Activated CD4-positive, alpha-beta T cell treated with anti-CD3 and anti-CD28 coated beads for 48 hours (primary cell): Measurements from ENCODE around the gene GMCL1.
"Not testable (repeated sequence)": the region's sequence is repeated elsewhere in the genome, so short reads cannot be mapped to it uniquely, and the experiment has no call there.

Experiments
- DNase-seq: peaks from one replicate; pipeline ENCODE4 v3.0.0-alpha.2; 2020

GMCL1 gene

DNA sequence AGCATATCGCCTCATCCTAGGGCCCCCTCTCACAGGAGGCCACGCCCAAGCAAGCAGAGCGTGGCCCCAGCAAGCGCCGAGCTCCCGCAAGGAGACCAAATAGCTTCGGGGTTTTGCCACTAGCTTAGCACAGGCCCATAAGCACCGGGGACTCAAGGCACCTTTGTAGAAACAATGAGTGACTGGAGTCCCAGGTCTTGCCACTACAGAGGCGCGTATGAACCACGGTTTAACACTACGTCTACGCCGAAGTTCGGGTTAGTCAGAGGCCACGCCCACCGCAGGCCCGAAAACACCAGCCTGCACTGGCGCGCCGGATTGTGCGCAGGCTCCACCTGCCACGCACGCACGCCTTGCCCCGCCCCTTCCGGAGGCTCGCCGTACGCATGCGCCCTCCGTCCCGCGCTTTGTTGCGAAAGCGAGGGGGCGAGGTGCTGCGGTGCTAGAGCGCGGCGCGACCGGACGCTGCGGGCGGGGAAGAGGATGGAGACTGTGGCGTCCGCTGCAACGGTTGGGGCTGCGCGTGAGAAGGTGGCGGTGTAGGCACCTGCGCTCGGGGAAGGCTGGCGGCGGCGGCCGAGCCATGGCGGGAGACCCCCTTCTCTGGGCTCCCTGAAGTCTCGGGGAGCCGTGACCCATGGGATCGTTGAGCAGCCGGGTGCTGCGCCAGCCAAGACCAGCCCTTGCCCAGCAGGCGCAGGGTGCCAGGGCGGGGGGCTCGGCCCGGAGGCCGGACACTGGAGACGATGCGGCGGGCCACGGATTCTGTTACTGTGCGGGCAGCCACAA, at the start of gene GMCL1:
Gene GMCL1 (plus strand): TSS at position 405 of the 789 bp plus-strand sequence. CDS start 233 bp downstream, at position 638.
- peak; percentile 99 for DNase-seq

DNA sequence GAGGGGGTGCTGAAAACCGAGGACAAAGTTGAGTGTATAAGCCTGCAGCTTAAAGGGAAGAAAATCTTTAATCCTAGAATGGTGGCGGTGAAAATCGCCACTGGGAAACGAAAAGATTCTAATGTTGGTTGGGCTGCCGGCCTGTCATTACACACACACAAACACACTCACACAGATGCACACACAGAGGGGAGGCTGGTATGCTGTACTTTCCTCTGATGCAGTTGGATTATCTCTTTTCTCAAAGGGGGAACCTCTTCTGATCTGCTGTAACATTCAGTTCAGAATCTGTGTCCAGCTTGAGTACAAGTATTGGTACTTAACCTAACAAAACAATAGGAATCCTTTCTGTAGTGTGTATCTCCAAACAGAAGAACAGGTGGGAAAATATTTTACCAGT, 48.5 kb upstream of the GMCL1 start:
- no peak for DNase-seq

GRCh38 chr2:69781321-69782248, 47.9 kb upstream of the GMCL1 start:
- no peak for DNase-seq

DNA sequence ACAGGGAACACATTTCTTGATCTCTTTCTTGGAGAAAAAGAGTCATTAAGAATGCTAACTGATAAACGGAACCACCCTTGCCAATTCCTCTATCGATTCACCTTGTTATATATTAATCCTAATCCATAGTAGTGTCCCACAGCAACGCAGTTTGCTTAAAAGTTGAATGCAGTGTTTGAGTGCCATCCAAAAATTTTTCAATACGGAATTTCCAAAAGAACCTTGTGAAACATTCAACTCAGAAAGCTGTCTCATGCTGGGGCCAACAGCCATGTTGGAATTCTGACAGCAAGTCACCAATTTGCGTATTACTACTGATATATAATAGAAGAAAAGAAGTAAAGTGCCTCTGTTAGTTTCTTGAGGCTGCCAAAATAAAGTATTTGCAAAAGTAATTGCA, 45.2 kb upstream of the GMCL1 start:
- DNase-seq = no peak

GRCh38 chr2:69785358-69785757, 44.1 kb upstream of the GMCL1 start:
- no peak for DNase-seq

- DNase-seq = no peak
Measured at GRCh38 chr2:69786052-69786560, 43.4 kb upstream of the GMCL1 start.

- DNase-seq = no peak
Measured at GRCh38 chr2:69789175-69789721, 40.2 kb upstream of the GMCL1 start.

DNA sequence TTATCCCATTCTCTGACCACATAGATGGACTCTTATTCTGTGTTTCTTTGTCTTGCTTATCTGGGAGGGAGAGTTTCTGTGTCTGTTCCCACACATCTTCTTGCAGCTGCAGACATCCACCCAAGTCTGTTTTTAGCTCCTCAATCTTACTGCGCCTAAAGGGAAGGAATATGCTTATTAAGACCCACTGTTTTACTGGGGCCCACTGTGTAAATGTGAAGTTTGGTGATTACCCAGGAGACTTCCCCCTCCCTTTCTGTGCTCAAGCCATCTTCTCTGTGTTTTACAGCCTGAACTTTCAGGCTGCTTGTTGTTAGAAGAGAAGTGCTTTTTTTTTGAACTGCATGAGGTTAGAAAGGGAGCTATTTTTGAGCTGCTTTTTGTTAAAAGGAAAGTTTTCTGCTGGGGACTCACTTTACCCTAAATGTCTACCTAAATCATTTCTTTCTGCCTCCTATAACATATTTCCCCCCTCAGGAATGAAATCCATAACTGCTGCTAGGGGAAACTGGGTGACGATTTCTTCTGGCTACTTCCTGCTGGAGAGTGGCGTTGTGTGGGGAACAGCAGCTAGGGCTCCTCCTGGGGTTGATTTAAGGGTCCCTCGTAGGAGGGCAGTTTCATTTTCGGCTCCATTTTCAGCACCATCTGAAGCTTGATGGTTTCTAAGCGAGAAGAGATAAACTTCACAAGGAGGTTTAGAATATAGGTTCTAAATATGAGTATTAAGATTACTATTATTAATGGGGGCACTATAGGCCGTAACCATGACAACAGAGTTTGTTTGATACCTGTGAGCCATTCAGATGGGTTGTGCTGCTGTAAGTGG, 39.5 kb upstream of the GMCL1 start:
- no peak for DNase-seq

GRCh38 chr2:69790601-69790959, 38.9 kb upstream of the GMCL1 start:
- no peak for DNase-seq

- DNase-seq = no peak
Measured at GRCh38 chr2:69791045-69791444, 38.4 kb upstream of the GMCL1 start.

DNA sequence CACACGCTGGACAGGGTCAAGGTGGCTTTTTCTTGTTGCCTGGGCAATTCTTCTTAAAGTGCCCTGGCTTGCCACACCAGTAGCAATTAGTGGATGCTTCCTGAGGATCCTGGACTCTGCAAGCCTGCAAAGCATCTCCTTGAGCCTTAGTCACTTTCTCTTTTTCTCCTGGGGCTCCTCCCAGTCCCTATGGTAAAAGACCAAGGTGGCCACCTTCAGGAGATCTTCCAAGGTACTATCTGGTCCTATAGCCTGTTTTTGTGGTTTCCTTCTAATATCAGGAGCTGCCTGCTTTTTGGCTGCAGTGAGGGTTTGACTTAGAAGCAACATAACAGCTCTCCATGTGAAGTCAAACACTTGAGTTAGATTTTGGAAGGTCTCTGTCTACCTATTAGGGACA, 33.3 kb upstream of the GMCL1 start:
- DNase-seq = no peak

- no peak for DNase-seq
Measured at GRCh38 chr2:69797235-69797634, 32.2 kb upstream of the GMCL1 start.

DNA sequence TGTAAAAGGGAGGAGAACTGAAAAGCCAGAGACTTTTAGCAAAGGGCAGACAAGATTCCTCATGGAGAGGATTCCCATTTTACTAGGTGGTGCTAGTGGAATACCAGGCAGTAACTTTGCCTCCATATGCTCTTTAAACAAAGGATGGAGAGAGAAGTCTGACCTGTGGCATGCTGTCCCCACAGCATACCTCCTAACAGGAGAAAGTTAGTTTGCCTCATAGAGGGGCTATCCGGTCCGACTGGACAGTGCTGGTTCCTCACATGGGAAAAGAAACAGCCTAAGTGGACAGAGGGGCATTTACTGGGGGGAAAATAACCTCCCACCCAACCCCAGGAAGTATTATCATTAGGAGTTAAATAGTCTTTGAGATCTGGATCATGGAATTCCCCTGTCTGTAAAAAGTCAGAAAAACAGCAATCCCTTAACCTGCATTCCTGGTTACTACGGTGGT, 31.6 kb upstream of the GMCL1 start:
- no peak for DNase-seq

- no peak for DNase-seq
Measured at GRCh38 chr2:69798290-69798908, 31.1 kb upstream of the GMCL1 start.

DNA sequence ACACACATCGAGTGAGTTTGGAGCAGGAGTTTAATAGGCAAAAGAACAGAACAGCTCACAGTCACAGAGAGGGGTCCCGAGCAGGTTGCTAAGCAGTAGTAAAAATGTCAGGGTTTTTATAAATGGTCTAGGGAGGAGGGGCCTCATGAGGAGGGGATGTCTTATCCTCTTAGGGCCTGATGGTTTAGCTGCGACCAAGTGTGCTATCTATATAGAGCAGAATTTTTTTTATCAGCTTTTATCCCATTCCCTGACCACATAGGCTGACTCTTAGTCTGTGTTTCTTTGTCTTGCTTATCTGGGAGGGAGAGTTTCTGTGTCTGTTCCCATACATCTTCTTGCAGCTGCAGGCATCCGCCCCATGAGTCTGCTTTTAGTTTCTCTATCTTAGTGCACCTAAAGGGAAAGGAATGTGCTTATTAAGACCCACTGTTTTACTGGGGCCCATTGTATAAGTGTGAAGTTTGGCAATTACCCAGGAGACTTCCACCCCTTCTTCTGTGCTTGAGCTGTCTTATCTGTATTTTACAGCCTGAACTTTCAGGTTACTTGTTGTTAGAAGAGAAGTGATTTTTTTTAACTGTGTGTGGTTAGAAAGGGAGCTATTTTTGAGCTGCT, 30.4 kb upstream of the GMCL1 start:
- no peak for DNase-seq

GRCh38 chr2:69801745-69802290, 27.6 kb upstream of the GMCL1 start:
- DNase-seq = no peak

DNA sequence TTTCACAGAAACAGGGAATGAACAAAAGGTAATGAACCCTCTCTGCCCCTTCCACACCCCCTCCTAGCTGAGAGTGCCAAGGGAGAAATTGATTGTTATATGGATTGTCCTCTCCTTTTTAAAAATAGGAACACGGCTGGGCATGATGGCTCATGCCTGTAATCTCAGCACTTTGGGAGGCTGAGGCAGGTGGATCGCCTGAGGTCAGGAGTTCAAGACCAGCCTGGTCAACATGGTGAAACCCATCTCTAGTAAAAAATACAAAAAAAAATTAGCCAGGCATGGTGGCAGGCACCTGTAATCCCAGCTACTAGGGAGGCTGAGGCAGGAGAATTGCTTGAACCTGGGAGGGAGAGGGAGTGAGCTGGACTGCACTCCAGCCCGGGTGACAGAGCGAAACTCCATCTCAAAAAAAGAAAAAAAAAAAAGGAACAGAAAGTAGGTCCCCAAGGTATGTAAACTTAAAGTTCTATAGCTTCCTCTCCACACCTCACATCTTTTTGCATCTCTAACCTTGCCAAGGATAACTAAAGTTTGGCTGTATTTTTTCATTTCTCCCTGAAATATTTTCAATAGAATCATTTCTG, 26.6 kb upstream of the GMCL1 start:
- not testable (repeated sequence) for DNase-seq

- no peak for DNase-seq
Measured at GRCh38 chr2:69804416-69804815, 25.0 kb upstream of the GMCL1 start.

DNA sequence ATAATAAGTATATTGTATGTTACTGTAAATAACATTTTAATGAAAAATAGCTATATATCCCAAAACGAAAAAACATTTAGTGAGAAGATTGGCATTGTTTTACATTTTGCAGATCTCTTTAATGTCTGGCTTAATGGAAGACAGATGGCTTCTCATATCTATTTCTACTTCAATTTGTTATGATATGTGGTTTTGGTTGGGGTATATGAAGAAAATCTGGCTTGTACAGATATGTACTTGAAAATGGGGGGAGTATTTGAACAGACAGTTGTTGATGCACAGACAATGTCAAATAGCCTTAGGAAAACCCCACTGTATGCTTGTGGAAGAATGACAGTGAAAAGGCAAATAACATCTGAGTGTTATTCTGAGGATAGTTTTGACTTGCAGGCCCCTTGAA, 23.6 kb upstream of the GMCL1 start:
- DNase-seq = no peak

GRCh38 chr2:69807821-69808540, 21.5 kb upstream of the GMCL1 start:
- no peak for DNase-seq
